ENCODE results near the gene ITPR3. TPM values are rescaled to one million over a fixed set of nuclear protein-coding genes. Genes with fewer than 3 reads are reported as not detected.
A peak's percentile ranks its signal among the peaks of the same experiment; 100 is the strongest.

ITPR3 gene
- total and polyA plus RNA-seq, 2 of the 13 experiments (the other 11 are each of a cell fraction or from before 2014, with no cell fraction given): 3.8 to 21.4 TPM

DNA sequence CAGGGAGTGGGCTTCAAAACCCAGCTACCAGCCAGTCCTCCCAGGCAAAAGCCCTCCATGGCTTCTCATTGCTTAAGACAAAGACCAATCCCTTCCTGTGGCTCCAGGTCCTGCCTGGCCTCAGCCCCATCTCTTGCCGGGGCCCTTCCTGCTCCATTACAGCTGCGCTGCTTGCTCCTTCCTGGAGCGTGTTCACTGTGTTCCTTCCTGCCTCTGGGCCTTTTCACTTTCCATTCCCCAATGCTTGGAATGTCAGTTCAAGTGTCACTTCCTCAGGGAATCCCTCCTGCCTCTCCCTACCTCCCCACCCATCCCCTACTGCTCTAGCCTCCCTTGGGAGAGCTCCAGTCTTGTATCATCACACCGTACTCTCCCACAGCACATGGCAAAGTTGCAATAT is 11.1 kb upstream of the ITPR3 start (continued):
- TF ChIP-seq, protein P1, sequence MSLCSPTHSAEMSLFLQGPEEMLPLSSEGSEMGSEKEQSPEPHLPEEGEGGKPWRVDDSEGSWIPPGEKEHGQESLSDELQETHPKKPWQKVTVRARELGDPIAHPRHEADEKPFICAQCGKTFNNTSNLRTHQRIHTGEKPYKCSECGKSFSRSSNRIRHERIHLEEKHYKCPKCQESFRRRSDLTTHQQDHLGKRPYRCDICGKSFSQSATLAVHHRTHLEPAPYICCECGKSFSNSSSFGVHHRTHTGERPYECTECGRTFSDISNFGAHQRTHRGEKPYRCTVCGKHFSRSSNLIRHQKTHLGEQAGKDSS (CRISPR knock-in tag; IDR thresholded peaks at IDR 0.05; ENCODE audit: borderline replicate concordance, low read depth): no peak
- TF ChIP-seq TEAD3 (CRISPR knock-in tag; optimal IDR thresholded peaks at IDR 0.05; ENCODE audit: borderline replicate concordance): peak; percentile 12

DNA sequence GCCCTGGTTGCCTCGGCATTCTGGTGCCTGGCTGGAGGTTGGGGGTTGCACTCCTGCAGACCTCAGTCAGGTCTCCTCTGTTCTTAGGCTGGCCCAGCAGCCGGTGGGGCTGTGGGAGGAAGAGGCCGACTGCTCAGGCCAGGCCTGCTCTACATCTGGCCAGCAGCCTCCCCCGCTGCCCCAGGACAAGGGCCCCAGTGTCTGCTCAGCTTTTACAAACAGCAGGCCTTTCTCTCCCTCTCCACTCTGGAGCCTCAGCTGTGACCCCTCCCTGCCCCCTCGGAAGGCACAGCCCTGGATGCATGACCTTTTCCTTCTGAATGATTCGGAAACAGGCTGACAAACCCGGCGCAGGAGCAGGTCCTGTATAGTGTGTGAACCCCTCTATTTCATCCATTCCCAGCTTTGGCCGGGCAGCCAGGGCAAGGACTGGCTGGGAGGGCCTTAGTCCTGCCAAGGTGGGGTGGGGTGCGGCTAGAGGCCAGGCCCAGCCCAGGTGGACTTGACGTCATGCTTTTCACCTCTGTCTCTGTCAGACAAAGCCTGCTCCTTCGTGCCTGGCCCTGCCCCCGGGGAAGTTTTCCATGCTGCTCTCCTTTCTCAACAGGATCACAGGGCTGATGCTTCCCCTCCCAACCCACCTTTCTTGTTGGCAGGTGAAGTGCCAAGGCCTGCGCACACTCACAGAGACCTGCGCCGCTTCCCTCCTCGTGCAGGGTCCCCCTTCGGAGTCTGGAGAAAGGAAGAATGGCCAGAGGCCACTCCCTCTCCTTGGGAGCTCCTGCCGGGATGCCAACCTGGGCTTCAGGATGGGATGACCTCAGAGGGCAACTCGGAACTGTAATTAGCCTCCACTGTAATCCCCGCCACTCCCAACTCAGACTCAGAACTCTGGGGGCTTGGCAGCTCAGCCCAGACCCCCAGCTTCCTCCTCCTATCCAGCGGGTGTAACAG is 10.1 kb upstream of the ITPR3 start:
- BruUV-seq (replicated peaks): TSS peak; percentile 73
- ATAC-seq: peak; percentile 59
- H3K9me3 ChIP-seq (ENCODE audit: low read length): no peaks in the 10 kb centered on the region
- FAIRE-seq: peak; percentile 52
- H3K27ac ChIP-seq (ENCODE audit: extremely low read length, insufficient read depth, low read length): no peak overlapping the region
- no peaks in the 10 kb centered on the region; a peak in 1 of 5 replicates for H3K27me3 ChIP-seq (ENCODE audit: control insufficient read depth in 1 of 2, insufficient read depth in 2 of 2, low read length in 2 of 2)
- peak overlapping the region; percentile 23 to 59 (median 24); a peak in 5 of 6 replicates for H3K4me3 ChIP-seq (replicated peaks in 1 of 3; ENCODE audit: insufficient read depth in 1 of 3, low read depth in 2 of 3, low read length in 3 of 3)
- DNase-seq (ENCODE audit: low spot score): peak; percentile 76
- POLR2A ChIA-PET: interaction anchor here (0.6 to 5.3 kb wide), 8 partner anchors 9 to 157 kb away, joined by 3 to 37 read pairs (median 5); partner anchors contain the start of genes UQCC2 and ZBTB9
- in situ Hi-C loops (cut with HindIII; ENCODE audit: extremely low pct_ligation_motif_present, low pct_unique_long_range_greater_than_20kb) (no loop called here), intact Hi-C loops (cut with micrococcal nuclease; ENCODE audit: unreplicated experiment) (loop anchor here (1.0 kb wide), 1 partner anchor 22 kb away; no protein-coding TSS in a partner anchor)
- no peaks in the 10 kb centered on the region for H3K79me2 ChIP-seq (ENCODE audit: insufficient read depth, low read length)
- CTCF ChIA-PET (ENCODE audit: low intra/inter-chr PET ratio, low total read pairs): no interaction called here
- 23% methylated on average over 21 of the region's 22 CpGs for WGBS (ENCODE audit: low lambda C conversion rate)
- peaks cover 77% of the 10 kb centered on the region for H3K4me1 ChIP-seq (ENCODE audit: insufficient read depth, low read length)
- peak overlapping the region; percentile 35 for H3K9ac ChIP-seq (ENCODE audit: insufficient read depth, low read depth, low read length)
- no peaks in the 10 kb centered on the region for H3K36me3 ChIP-seq (replicated peaks in 1 of 2; ENCODE audit: control insufficient read depth in 1 of 2, insufficient read depth in 2 of 2, low read length in 2 of 2)
- H4K20me1 ChIP-seq (ENCODE audit: insufficient read depth, low read length): no peaks in the 10 kb centered on the region
- peak overlapping the region; percentile 77 for H3K4me2 ChIP-seq (ENCODE audit: low read depth, low read length)
- no peak overlapping the region for H2AFZ ChIP-seq (ENCODE audit: low read length)
- TF ChIP-seq SPEN (CRISPR knock-in tag; IDR thresholded peaks at IDR 0.05; ENCODE audit: low read depth): no peak
- 0 out of 2 replicates have a peak, but pooled peaks have one; percentile 63 for TF ChIP-seq ZNF792 (CRISPR knock-in tag; IDR thresholded peaks at IDR 0.05)
- TF ChIP-seq, protein P2, sequence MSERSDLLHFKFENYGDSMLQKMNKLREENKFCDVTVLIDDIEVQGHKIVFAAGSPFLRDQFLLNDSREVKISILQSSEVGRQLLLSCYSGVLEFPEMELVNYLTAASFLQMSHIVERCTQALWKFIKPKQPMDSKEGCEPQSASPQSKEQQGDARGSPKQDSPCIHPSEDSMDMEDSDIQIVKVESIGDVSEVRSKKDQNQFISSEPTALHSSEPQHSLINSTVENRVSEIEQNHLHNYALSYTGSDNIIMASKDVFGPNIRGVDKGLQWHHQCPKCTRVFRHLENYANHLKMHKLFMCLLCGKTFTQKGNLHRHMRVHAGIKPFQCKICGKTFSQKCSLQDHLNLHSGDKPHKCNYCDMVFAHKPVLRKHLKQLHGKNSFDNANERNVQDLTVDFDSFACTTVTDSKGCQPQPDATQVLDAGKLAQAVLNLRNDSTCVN (CRISPR knock-in tag; IDR thresholded peaks at IDR 0.05; ENCODE audit: borderline replicate concordance): peak; percentile 14; the same call in 1 of the 2 replicates
- 0 out of 2 replicates have a peak, but pooled peaks have one; percentile 22 for TF ChIP-seq POGZ (CRISPR knock-in tag; IDR thresholded peaks at IDR 0.05)
- TF ChIP-seq ZFX (CRISPR knock-in tag; IDR thresholded peaks at IDR 0.05; ENCODE audit: low read depth): peak; percentile 77
- TF ChIP-seq POLR2AphosphoS2 (IDR thresholded peaks at IDR 0.05; ENCODE audit: low read depth, low read length): no peak
- TF ChIP-seq RXRA (CRISPR knock-in tag; IDR thresholded peaks at IDR 0.05): peak; percentile 58
- TF ChIP-seq FOXA1 (IDR thresholded peaks at IDR 0.05): no peak
- TF ChIP-seq FOXA1 (CRISPR knock-in tag; IDR thresholded peaks at IDR 0.05): no peak
- no peak; the same call in 1 of the 2 replicates for TF ChIP-seq SP4 (CRISPR knock-in tag; IDR thresholded peaks at IDR 0.05)
- TF ChIP-seq ASH2L (IDR thresholded peaks at IDR 0.05; ENCODE audit: insufficient read length, low read depth, low read length): peak; percentile 32
- TF ChIP-seq, protein P3, sequence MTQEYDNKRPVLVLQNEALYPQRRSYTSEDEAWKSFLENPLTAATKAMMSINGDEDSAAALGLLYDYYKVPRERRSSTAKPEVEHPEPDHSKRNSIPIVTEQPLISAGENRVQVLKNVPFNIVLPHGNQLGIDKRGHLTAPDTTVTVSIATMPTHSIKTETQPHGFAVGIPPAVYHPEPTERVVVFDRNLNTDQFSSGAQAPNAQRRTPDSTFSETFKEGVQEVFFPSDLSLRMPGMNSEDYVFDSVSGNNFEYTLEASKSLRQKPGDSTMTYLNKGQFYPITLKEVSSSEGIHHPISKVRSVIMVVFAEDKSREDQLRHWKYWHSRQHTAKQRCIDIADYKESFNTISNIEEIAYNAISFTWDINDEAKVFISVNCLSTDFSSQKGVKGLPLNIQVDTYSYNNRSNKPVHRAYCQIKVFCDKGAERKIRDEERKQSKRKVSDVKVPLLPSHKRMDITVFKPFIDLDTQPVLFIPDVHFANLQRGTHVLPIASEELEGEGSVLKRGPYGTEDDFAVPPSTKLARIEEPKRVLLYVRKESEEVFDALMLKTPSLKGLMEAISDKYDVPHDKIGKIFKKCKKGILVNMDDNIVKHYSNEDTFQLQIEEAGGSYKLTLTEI (CRISPR knock-in tag; conservative IDR thresholded peaks at IDR 0.05): no peak
- TF ChIP-seq, protein P4, sequence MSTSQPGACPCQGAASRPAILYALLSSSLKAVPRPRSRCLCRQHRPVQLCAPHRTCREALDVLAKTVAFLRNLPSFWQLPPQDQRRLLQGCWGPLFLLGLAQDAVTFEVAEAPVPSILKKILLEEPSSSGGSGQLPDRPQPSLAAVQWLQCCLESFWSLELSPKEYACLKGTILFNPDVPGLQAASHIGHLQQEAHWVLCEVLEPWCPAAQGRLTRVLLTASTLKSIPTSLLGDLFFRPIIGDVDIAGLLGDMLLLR (CRISPR knock-in tag; IDR thresholded peaks at IDR 0.05): peak; percentile 54
- TF ChIP-seq, protein P5, sequence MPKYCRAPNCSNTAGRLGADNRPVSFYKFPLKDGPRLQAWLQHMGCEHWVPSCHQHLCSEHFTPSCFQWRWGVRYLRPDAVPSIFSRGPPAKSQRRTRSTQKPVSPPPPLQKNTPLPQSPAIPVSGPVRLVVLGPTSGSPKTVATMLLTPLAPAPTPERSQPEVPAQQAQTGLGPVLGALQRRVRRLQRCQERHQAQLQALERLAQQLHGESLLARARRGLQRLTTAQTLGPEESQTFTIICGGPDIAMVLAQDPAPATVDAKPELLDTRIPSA (CRISPR knock-in tag; IDR thresholded peaks at IDR 0.05; ENCODE audit: borderline replicate concordance): no peak

Data from HepG2 (cell line).